Muscle of leg (tissue), 11 donors: ENCODE results near the gene GPS1. TPM values are rescaled to one million over a fixed set of nuclear protein-coding genes. Genes with fewer than 3 reads are reported as not detected.

Experiments
- DNase-seq: peaks from one replicate; pipeline ENCODE4 v3.0.0; 2013
- H3K27ac ChIP-seq: one replicate; pipeline ENCODE4 v1.5.1; 2013; ENCODE audit warnings: mild to moderate bottlenecking, low read length, control low read depth
- H3K27me3 ChIP-seq: one replicate; pipeline ENCODE4 v1.6.1; 2013; ENCODE audit warnings: low read length; ENCODE audit not compliant: control insufficient read depth, insufficient read depth
- H3K36me3 ChIP-seq: one replicate; pipeline ENCODE4 v1.6.1; 2013; ENCODE audit warnings: low read length; ENCODE audit not compliant: control insufficient read depth, insufficient read depth
- H3K4me1 ChIP-seq: one replicate; pipeline ENCODE4 v1.6.1; 2013; ENCODE audit warnings: low read length; ENCODE audit not compliant: control insufficient read depth, insufficient read depth
- H3K4me3 ChIP-seq: one replicate; pipeline ENCODE4 v1.5.1; 2013; ENCODE audit warnings: low read length, control low read depth
- H3K9me3 ChIP-seq: replicated peaks from 2 replicates; pipeline ENCODE4 v1.6.1; 2013; ENCODE audit warnings: low read depth, low read length; ENCODE audit not compliant: control insufficient read depth
- WGBS: methylation state at CpG from one replicate; pipeline ENCODE4 v1.1.5; 2013; ENCODE audit warnings: missing lambda C conversion rate; ENCODE audit not compliant: insufficient coverage; 5-methylcytosine and 5-hydroxymethylcytosine counted together
- polyA plus RNA-seq, 8 donors: library from polyadenylated mRNA; unstranded; fragments of 120-200 nt; gene quantifications; one replicate each; pipeline versions ENCODE4 v1.2.1 to v1.2.3, GENCODE V29; 2013; ENCODE audit warnings: inconsistent platforms in 1 of 8, low replicate concordance in 1 of 8; ENCODE audit not compliant: insufficient read length in 8 of 8, insufficient read depth in 1 of 8
- total RNA-seq: library from RNA; stranded (reverse); fragments of 120-200 nt; gene quantifications from one replicate; pipeline ENCODE4 v1.2.4, GENCODE V29; 2013

Gene GPS1
- total and polyA plus RNA-seq, 9 donors: 68.1 to 87.7 (median 76.7) TPM

DNA sequence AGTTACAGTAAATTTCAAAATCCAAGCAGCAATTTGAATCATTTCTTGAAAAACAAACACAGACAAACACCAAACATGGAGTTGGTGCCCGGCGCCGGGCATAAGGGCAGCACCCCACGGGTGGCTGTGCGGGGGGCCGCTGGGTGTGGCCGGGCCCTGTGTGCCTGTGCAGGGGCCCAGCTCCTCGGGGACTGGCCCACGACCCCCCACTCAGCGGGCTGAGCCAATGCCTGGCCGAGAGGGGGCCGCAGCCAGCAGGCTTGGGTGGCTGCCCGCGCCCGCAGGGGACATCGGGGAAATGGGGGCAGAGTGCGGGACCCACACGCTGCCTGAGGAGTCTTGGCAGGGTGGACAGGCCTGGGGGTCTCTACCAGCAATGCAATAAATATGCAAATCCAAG, 26.7 kb downstream of the GPS1 start:
- DNase-seq: no peak
- Histone ChIP-seq H3K9me3 (no peaks in the 10 kb centered on the region), H3K4me1 (peaks cover 20% of the 10 kb centered on the region), H3K36me3 (peaks cover 45% of the 10 kb centered on the region), H3K27ac (no peak overlapping the region), H3K27me3 (no peaks in the 10 kb centered on the region), H3K4me3 (no peak overlapping the region)
- WGBS: 92% methylated on average over 11 of the region's 18 CpGs

DNA sequence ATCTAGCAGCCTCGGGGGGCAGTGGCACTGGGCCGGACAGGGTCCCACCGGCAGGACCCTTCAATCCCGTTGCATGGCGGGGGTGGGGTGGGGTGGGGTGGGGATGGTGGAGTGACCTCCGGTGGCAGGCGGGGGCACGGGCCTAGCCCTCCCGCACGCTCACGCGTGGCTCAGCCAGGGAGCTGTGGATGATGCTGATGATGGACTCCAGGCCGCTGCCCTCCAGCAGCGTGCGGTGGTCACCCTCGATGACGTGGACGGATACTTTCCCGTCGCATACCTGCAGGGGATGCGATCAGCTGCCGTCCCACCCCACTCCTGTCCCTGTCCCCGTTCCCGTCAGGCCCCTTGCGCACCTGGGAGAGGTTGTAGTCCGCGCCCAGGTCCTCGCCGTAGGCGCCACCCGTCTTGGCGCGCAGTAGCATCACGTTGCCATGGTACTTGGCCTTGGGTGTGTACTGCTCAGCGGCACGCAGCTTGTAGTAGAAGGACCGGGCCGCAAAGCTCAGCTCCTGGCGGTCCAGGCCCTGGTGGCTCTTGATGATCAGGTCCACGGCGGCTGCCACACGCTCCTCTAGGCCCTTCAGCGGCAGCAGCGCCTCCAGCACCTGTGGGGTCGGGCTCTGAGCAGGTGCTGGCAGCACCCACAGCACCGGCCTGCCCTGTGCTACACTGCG, 27.4 kb downstream of the GPS1 start:
- WGBS: 90% methylated on average over 37 of the region's 47 CpGs
- Histone ChIP-seq H3K4me1 (peaks cover 20% of the 10 kb centered on the region), H3K27ac (no peak overlapping the region), H3K4me3 (no peak overlapping the region), H3K9me3 (no peaks in the 10 kb centered on the region), H3K36me3 (peaks cover 52% of the 10 kb centered on the region), H3K27me3 (no peaks in the 10 kb centered on the region)
- DNase-seq: no peak

- Histone ChIP-seq H3K9me3 (no peaks in the 10 kb centered on the region), H3K4me3 (no peak overlapping the region), H3K4me1 (peaks cover 20% of the 10 kb centered on the region), H3K27me3 (no peaks in the 10 kb centered on the region), H3K36me3 (peaks cover 63% of the 10 kb centered on the region), H3K27ac (no peak overlapping the region)
- DNase-seq: no peak
- 78% methylated on average over 33 of the region's 36 CpGs for WGBS
Observed at GRCh38 chr17:82080048-82080788, 28.5 kb downstream of the GPS1 start.

DNA sequence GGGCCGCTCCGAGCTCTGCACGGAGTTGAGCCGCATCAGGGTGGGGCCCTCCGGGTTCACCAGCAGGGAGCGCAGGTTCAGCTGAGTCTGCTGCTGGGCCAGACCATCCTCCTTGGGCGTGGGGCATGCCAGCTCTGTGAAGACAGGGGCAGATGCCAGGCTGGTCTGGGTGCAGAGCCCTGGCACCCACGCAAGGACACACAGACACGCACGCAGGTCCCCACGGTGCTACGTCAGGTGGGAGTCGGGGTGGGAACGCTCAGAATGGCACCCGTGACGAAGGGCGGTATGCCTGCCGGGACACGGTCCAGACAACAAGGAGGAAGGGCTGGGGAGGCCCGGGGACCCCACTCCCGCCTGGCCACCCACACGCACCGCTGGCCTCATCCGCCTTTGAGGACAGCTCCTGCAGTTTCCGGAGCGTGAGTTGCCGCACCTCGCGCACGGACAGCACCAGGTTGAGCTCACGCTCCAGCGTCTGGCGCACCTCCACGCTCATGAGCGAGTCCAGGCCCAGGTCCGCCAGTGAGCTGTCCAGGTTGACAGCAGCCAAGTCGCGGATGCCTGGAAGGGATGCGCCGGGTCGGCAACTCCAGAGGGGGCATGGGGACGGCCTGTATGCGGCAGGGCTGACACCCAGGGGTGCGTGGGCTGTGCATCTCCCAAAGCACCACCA, 29.2 kb downstream of the GPS1 start:
- Histone ChIP-seq H3K9me3 (no peaks in the 10 kb centered on the region), H3K27ac (no peak overlapping the region), H3K4me1 (peaks cover 20% of the 10 kb centered on the region), H3K36me3 (peaks cover 70% of the 10 kb centered on the region), H3K4me3 (no peak overlapping the region), H3K27me3 (no peaks in the 10 kb centered on the region)
- 88% methylated on average over 44 of the region's 44 CpGs for WGBS
- DNase-seq: no peak

DNA sequence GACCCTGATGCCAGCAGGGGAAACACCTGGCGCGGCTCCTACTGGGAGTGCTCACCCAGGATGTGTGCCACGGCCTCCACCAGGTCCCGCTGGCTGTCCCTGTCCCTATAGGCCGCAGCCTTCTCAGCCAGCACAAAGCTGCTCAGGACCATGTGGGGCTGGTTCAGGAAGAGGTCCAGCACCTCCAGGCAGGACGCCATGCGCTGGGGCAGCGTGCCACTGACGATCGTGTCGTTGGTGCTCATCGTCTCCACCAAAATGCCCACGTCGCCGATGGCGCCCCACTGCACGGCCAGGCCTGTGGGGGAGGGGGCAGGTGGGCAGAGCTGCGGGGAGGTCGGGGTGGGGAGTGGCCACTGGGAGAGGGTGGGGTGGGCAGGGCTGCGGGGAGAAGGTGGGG, 29.8 kb downstream of the GPS1 start:
- H3K9me3 ChIP-seq: no peaks in the 10 kb centered on the region
- H3K27ac ChIP-seq: no peak overlapping the region
- peaks cover 16% of the 10 kb centered on the region for H3K4me1 ChIP-seq
- H3K36me3 ChIP-seq: peaks cover 76% of the 10 kb centered on the region
- no peak overlapping the region for H3K4me3 ChIP-seq
- no peak for DNase-seq
- H3K27me3 ChIP-seq: no peaks in the 10 kb centered on the region
- WGBS: 81% methylated on average over 20 of the region's 20 CpGs

- H3K4me1 ChIP-seq: peaks cover 12% of the 10 kb centered on the region
- DNase-seq: no peak
- no peak overlapping the region for H3K27ac ChIP-seq
- H3K27me3 ChIP-seq: no peaks in the 10 kb centered on the region
- H3K4me3 ChIP-seq: no peak overlapping the region
- peaks cover 80% of the 10 kb centered on the region for H3K36me3 ChIP-seq
- no peaks in the 10 kb centered on the region for H3K9me3 ChIP-seq
- 84% methylated on average over 22 of the region's 22 CpGs for WGBS
Observed at GRCh38 chr17:82081966-82082365, 30.3 kb downstream of the GPS1 start.

DNA sequence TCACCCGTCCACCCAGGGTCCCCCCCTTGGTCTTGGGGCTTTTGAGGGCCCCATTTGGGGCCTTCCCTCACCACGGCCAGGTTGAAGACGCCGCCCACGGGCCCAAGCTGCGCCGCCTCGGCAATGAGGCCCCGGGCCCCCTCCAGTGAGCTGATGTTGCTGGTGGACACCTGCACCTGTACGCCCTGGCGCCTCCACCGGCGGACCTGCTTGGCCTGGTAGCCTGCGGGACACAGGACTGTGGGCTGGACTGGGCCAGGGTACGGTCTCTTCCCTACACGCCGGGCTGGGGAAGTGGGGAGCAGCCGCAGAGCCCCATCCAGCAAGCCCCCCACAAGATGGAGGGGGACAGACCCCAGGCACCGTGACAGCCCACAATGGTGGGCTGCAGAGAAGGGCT, 30.8 kb downstream of the GPS1 start:
- no peaks in the 10 kb centered on the region for H3K27me3 ChIP-seq
- H3K36me3 ChIP-seq: peaks cover 85% of the 10 kb centered on the region
- no peak overlapping the region for H3K27ac ChIP-seq
- H3K4me1 ChIP-seq: peaks cover 7% of the 10 kb centered on the region
- H3K9me3 ChIP-seq: no peaks in the 10 kb centered on the region
- H3K4me3 ChIP-seq: no peak overlapping the region
- 93% methylated on average over 18 of the region's 19 CpGs for WGBS
- DNase-seq: no peak

DNA sequence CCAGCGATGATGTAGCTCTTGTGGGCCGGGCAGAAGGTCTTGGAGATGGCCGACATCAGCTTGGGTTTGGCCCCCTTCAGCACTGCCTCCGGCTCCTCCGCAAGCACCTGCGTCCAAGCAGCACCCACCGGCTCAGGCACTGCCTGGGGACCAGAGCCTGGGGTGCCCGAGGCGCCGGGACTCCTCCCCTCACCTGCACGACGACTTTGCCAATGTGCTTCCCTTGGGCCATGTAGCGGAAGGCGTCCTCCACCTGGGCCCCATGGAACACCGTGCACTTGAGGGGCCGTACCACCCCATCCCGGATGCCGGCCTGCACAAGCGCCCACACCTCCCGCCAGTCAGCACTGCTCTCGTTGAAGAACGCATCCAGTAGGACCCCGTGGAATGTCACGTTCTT, 31.3 kb downstream of the GPS1 start:
- H3K27ac ChIP-seq: no peak overlapping the region
- DNase-seq: no peak
- H3K4me3 ChIP-seq: no peak overlapping the region
- no peaks in the 10 kb centered on the region for H3K27me3 ChIP-seq
- H3K36me3 ChIP-seq: peaks cover 88% of the 10 kb centered on the region
- no peaks in the 10 kb centered on the region for H3K9me3 ChIP-seq
- WGBS: 91% methylated on average over 20 of the region's 24 CpGs
- H3K4me1 ChIP-seq: peaks cover 2% of the 10 kb centered on the region

DNA sequence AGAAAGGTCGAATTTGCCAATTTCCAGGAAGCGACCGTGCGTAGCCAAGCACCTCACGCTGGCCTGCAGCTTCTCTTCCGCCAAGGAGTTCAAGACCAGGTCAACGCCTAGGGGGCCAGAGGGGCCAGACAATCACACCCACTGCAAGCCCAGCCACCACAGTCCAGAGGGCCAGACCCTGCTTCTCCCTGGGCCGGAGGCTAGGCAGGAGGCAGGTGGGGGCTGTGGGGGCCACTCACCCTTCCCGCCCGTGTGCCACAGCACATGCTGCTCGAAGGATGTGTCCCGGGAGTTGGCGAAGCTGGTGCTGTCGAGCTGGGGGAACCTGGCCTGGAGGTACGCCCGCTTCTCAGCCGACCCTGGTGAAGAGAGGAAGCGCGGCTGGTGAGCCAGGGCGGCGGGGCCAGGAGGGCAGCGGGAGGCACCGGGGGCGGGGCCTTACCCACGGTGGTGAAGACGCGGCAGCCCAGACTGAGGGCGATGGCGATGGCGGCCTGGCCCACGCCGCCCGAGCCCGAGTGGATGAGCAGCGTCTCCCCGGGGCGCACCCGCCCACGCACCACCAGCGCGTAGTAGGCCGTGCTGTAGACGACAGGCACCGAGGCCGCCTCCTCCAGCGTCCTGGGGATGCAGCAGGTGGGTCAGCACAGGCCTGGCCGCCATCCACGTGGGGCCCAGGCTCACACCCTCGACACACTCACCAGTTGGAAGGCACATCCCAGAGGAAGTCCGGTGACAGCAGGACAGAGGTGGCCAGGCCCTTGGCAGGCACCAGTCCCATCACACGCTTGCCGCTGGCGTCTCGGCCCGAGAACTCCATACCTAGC, 32.0 kb downstream of the GPS1 start:
- no peak for DNase-seq
- Histone ChIP-seq H3K36me3 (peaks cover 96% of the 10 kb centered on the region), H3K4me1 (no peaks in the 10 kb centered on the region), H3K4me3 (no peak overlapping the region), H3K27me3 (no peaks in the 10 kb centered on the region), H3K27ac (no peak overlapping the region), H3K9me3 (no peaks in the 10 kb centered on the region)
- WGBS: 91% methylated on average over 53 of the region's 55 CpGs
